ENCODE measurements around the gene LRRC18. TPM values are rescaled to one million over a fixed set of nuclear protein-coding genes. Genes with fewer than 3 reads are reported as not detected.

LRRC18 gene
- total RNA-seq, 1 donor from 2014 or later: not detected

DNA sequence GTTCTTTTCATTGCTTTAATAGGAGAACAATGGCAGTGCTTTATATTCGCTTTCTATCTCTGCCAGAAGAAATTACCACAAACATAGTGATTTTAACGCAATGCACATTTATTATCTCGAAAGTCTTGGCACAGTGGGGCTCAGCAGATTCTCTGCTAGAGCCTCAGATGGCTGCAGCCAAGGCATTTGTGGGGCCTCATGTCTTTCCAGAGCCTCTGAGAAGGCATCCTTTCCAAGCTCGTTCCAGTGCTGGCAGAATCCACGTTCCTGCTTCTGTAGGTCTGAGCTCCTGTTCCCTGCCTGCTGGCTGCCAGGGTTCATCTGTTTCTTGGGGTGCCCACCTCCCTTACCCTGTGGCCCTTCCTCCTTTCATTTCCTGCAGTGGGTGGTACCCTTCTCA, 60.2 kb downstream of the LRRC18 start:
- TF ChIP-seq, protein P1, sequence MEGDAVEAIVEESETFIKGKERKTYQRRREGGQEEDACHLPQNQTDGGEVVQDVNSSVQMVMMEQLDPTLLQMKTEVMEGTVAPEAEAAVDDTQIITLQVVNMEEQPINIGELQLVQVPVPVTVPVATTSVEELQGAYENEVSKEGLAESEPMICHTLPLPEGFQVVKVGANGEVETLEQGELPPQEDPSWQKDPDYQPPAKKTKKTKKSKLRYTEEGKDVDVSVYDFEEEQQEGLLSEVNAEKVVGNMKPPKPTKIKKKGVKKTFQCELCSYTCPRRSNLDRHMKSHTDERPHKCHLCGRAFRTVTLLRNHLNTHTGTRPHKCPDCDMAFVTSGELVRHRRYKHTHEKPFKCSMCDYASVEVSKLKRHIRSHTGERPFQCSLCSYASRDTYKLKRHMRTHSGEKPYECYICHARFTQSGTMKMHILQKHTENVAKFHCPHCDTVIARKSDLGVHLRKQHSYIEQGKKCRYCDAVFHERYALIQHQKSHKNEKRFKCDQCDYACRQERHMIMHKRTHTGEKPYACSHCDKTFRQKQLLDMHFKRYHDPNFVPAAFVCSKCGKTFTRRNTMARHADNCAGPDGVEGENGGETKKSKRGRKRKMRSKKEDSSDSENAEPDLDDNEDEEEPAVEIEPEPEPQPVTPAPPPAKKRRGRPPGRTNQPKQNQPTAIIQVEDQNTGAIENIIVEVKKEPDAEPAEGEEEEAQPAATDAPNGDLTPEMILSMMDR (conservative IDR thresholded peaks at IDR 0.05): no peak
- DNase-seq (ENCODE audit: extremely low spot score, unreplicated experiment): no peak
- H3K4me1 Mint-ChIP-seq (ENCODE audit: unreplicated experiment): no peaks in the 10 kb centered on the region
- H3K4me3 Mint-ChIP-seq: no peak overlapping the region
- no peaks in the 10 kb centered on the region for H3K36me3 Mint-ChIP-seq
- H3K9me3 Mint-ChIP-seq: no peaks in the 10 kb centered on the region
- peaks cover 7% of the 10 kb centered on the region for H3K27me3 Mint-ChIP-seq
- H3K27ac Mint-ChIP-seq: no peak overlapping the region

DNA sequence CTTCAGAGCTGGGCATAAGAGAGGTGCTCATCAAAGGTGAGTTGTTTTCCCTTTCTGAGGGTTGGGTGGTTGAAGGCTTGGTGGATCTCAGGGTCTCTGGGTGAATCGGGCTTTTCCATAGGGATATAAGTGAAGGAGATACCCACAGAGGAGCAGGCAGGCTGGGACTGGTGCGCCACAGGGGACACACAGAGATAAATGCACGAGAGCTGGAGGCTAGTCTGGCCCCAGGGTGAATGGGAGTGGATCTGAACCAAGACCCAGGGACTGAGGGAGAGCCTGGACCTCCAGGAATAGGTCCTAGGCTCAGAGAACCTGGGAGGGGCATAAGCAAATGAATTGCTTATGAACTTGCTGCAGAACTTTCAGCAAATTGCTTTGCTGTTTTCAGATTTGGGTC, 61.5 kb downstream of the LRRC18 start:
- no peaks in the 10 kb centered on the region for H3K4me1 Mint-ChIP-seq (ENCODE audit: unreplicated experiment)
- no peak overlapping the region for H3K27ac Mint-ChIP-seq
- no peak for DNase-seq (ENCODE audit: extremely low spot score, unreplicated experiment)
- no peaks in the 10 kb centered on the region for H3K36me3 Mint-ChIP-seq
- H3K27me3 Mint-ChIP-seq: peaks cover 7% of the 10 kb centered on the region
- H3K4me3 Mint-ChIP-seq: no peak overlapping the region
- TF ChIP-seq, protein P1 (conservative IDR thresholded peaks at IDR 0.05): no peak
- H3K9me3 Mint-ChIP-seq: no peaks in the 10 kb centered on the region

DNA sequence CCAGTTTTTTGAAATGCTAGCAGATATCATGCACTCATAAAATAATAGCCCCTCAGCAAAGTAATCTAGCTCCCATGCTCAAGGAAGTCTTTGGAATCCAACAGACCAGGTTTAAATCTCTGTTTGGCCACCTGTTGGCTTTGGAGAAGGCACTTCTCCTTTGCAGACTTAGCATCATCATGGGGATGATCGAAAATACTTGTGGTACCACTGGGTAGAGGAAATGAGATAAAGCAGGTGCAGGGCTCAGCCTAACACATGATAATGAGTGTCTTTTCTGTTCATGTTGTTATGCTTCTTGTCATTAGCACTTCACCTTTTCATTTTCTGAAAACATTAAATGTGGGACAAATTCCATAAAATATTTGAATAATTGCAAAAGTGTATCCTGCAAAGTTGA, 67.4 kb downstream of the LRRC18 start:
- Mint-ChIP-seq H3K4me1 (ENCODE audit: unreplicated experiment) (no peaks in the 10 kb centered on the region), H3K9me3 (no peaks in the 10 kb centered on the region), H3K27me3 (no peaks in the 10 kb centered on the region), H3K4me3 (no peak overlapping the region), H3K27ac (no peak overlapping the region), H3K36me3 (no peaks in the 10 kb centered on the region)
- TF ChIP-seq, protein P1 (conservative IDR thresholded peaks at IDR 0.05): no peak
- DNase-seq (ENCODE audit: extremely low spot score, unreplicated experiment): no peak

Small RNAs within 50 kb of the gene (microRNA-seq; reads per million reads assigned to microRNA genes)
- gene MIR4294: not detected

Other genes starting within 250 kb of the LRRC18 start
- gene VSTM4, start 175.7 kb upstream of the LRRC18 start, total RNA-seq (ENCODE audit: low replicate concordance): 0.12 and 2.6 TPM in 2 replicates
- not detected in 2 replicates for gene FAM170B, start 194.2 kb upstream of the LRRC18 start, total RNA-seq (ENCODE audit: low replicate concordance)
- gene TMEM273, start 248.6 kb upstream of the LRRC18 start, total RNA-seq (ENCODE audit: low replicate concordance): not detected in 2 replicates

Measured in type B pancreatic cell (in vitro differentiated cells).